HEK293 (cell line): ENCODE data around the gene AUP1.

ENCODE experiments used
- CTCF ChIA-PET: fragments of 350-600 bp; formaldehyde crosslinking; extraction: SDS; loops from one replicate; lab custom pipeline; 2021; ENCODE audit warnings: antibody characterized with exemption; lab: Yijun Ruan, JAX
- POLR2A ChIA-PET: fragments of 300-600 bp; formaldehyde crosslinking; extraction: SDS; loops from one replicate; lab custom pipeline; 2020; ENCODE audit warnings: antibody characterized with exemption, inconsistent platforms; lab: Yijun Ruan, JAX
- H3K27ac ChIP-seq: fragments of 200-500 bp; sonication (Bioruptor generic); 2 replicates; pipeline ENCODE4 v1.5.1; 2014; ENCODE audit warnings: low read depth, low read length, control low read depth, inconsistent platforms; ENCODE audit errors: extremely low read depth
- H3K36me3 ChIP-seq, 2 experiments: fragments of 200-500 bp in 1 of 2; sonication (Bioruptor generic) in 1 of 2; 1 replicate in 1 of 2; 2 replicates in 1 of 2; pipeline ENCODE4 v1.5.1; 2014 to 2017; ENCODE audit warnings: inconsistent platforms in 2 of 2, low read length in 2 of 2; ENCODE audit not compliant: control insufficient read depth in 2 of 2, insufficient read depth in 1 of 2
- H3K4me1 ChIP-seq: fragments of 200-500 bp; sonication (Bioruptor generic); 2 replicates; pipeline ENCODE4 v1.5.1; 2014; ENCODE audit warnings: mild to moderate bottlenecking, low read length, inconsistent platforms; ENCODE audit not compliant: control insufficient read depth, insufficient read depth
- H3K4me3 ChIP-seq: 2 replicates; pipeline ENCODE4 v1.5.1; 2011; ENCODE audit warnings: low read depth, mild to moderate bottlenecking, control low read depth, low read length, moderate library complexity
- H3K9me3 ChIP-seq: fragments of 200-500 bp; sonication (Bioruptor generic); 2 replicates; pipeline ENCODE4 v1.5.1; 2014; ENCODE audit warnings: low read depth, low read length, inconsistent platforms; ENCODE audit not compliant: control insufficient read depth, insufficient read depth
- GLIS2 ChIP-seq: fragments of 450-650 bp; formaldehyde crosslinking; IDR thresholded peaks from 2 replicates; pipeline ENCODE4 v1.5.1; 2016; ENCODE audit warnings: missing biosample characterization, missing genetic modification characterization
- KLF1 ChIP-seq: fragments of 450-650 bp; formaldehyde crosslinking; IDR thresholded peaks from 2 replicates; pipeline ENCODE4 v1.5.1; 2016; ENCODE audit warnings: missing biosample characterization, missing genetic modification characterization
- KLF10 ChIP-seq: fragments of 450-650 bp; IDR thresholded peaks from 2 replicates; pipeline ENCODE4 v1.5.1; 2018; ENCODE audit warnings: missing biosample characterization, mild to moderate bottlenecking, missing genetic modification characterization
- MZF1 ChIP-seq: fragments of 450-650 bp; formaldehyde crosslinking; IDR thresholded peaks from 2 replicates; pipeline ENCODE4 v1.5.1; 2017; ENCODE audit warnings: missing biosample characterization, missing genetic modification characterization, borderline replicate concordance
- PRDM2 ChIP-seq: fragments of 450-650 bp; formaldehyde crosslinking; IDR thresholded peaks from 2 replicates; pipeline ENCODE4 v1.5.1; 2016; ENCODE audit warnings: missing biosample characterization, missing genetic modification characterization, borderline replicate concordance
- RBAK ChIP-seq: fragments of 450-650 bp; formaldehyde crosslinking; IDR thresholded peaks from 2 replicates; pipeline ENCODE4 v1.5.1; 2016; ENCODE audit warnings: missing biosample characterization, missing genetic modification characterization
- SP2 ChIP-seq: fragments of 450-650 bp; formaldehyde crosslinking; IDR thresholded peaks from 2 replicates; pipeline ENCODE4 v1.5.1; 2016; ENCODE audit warnings: missing biosample characterization, missing genetic modification characterization
- ZBTB8A ChIP-seq: fragments of 450-650 bp; formaldehyde crosslinking; IDR thresholded peaks from 2 replicates; pipeline ENCODE4 v1.5.1; 2016; ENCODE audit warnings: missing biosample characterization, missing genetic modification characterization
- ZFP3 ChIP-seq: fragments of 450-650 bp; formaldehyde crosslinking; IDR thresholded peaks from 2 replicates; pipeline ENCODE4 v1.5.1; 2016; ENCODE audit warnings: low read depth, missing biosample characterization, missing genetic modification characterization
- ZFP41 ChIP-seq: fragments of 450-650 bp; formaldehyde crosslinking; IDR thresholded peaks from 2 replicates; pipeline ENCODE4 v1.5.1; 2016; ENCODE audit warnings: missing biosample characterization, missing genetic modification characterization, borderline replicate concordance
- ZNF391 ChIP-seq: fragments of 450-650 bp; formaldehyde crosslinking; IDR thresholded peaks from 2 replicates; pipeline ENCODE4 v1.5.1; 2016; ENCODE audit warnings: low read depth, missing biosample characterization, missing genetic modification characterization, borderline replicate concordance
- ZNF48 ChIP-seq: fragments of 450-650 bp; formaldehyde crosslinking; IDR thresholded peaks from 2 replicates; pipeline ENCODE4 v1.5.1; 2016; ENCODE audit warnings: missing biosample characterization, missing genetic modification characterization
- ZNF521 ChIP-seq: fragments of 450-650 bp; formaldehyde crosslinking; IDR thresholded peaks from 2 replicates; pipeline ENCODE4 v1.5.1; 2017; ENCODE audit warnings: missing biosample characterization, mild to moderate bottlenecking, missing genetic modification characterization
- ZNF530 ChIP-seq: fragments of 450-650 bp; formaldehyde crosslinking; IDR thresholded peaks from 2 replicates; pipeline ENCODE4 v1.5.1; 2016; ENCODE audit warnings: low read depth, missing biosample characterization, missing genetic modification characterization
- ZNF544 ChIP-seq: fragments of 450-650 bp; formaldehyde crosslinking; IDR thresholded peaks from 2 replicates; pipeline ENCODE4 v1.5.0; 2017; ENCODE audit warnings: missing biosample characterization, missing genetic modification characterization
- ZNF560 ChIP-seq: fragments of 450-650 bp; formaldehyde crosslinking; IDR thresholded peaks from 2 replicates; pipeline ENCODE4 v1.5.1; 2017; ENCODE audit warnings: missing biosample characterization, missing genetic modification characterization, borderline replicate concordance
- ZNF660 ChIP-seq: fragments of 450-650 bp; IDR thresholded peaks from 2 replicates; pipeline ENCODE4 v1.5.1; 2018; ENCODE audit warnings: missing biosample characterization, mild to moderate bottlenecking, missing genetic modification characterization
- ZNF785 ChIP-seq: fragments of 450-650 bp; formaldehyde crosslinking; IDR thresholded peaks from 2 replicates; pipeline ENCODE4 v1.5.1; 2016; ENCODE audit warnings: missing biosample characterization, missing genetic modification characterization
- ZNF837 ChIP-seq: fragments of 450-650 bp; formaldehyde crosslinking; IDR thresholded peaks from 2 replicates; pipeline ENCODE4 v1.5.1; 2016; ENCODE audit warnings: missing biosample characterization, missing genetic modification characterization
- ZSCAN23 ChIP-seq: fragments of 450-650 bp; formaldehyde crosslinking; IDR thresholded peaks from 2 replicates; pipeline ENCODE4 v1.5.1; 2016; ENCODE audit warnings: missing biosample characterization, missing genetic modification characterization
- TF ChIP-seq, protein P1 (sequence below): fragments of 450-650 bp; formaldehyde crosslinking; IDR thresholded peaks from 2 replicates; pipeline ENCODE4 v1.5.1; 2016; ENCODE audit warnings: missing biosample characterization, missing genetic modification characterization
- TF ChIP-seq, protein P2 (sequence below): fragments of 450-650 bp; formaldehyde crosslinking; optimal IDR thresholded peaks from 2 replicates; pipeline ENCODE3; 2016; ENCODE audit warnings: missing biosample characterization, mild to moderate bottlenecking, missing genetic modification characterization
- TF ChIP-seq, protein P3 (sequence below): fragments of 450-650 bp; formaldehyde crosslinking; IDR thresholded peaks from 2 replicates; pipeline ENCODE4 v1.5.1; 2016; ENCODE audit warnings: missing biosample characterization, missing genetic modification characterization

AUP1 gene

GRCh38 chr2:74513605-74514367 lies 15.7 kb downstream of the AUP1 start:
- H3K4me1 ChIP-seq = no peaks in the 10 kb centered on the region
- H3K27ac ChIP-seq = no peak overlapping the region
- no peaks in the 10 kb centered on the region for H3K36me3 ChIP-seq
- TF ChIP-seq KLF1 = no peak
- TF ChIP-seq ZNF521 (tag by site-specific recombination) = no peak
- no peak for TF ChIP-seq MZF1 (tag by site-specific recombination)
- TF ChIP-seq GLIS2 (tag by site-specific recombination) = no peak
- TF ChIP-seq, protein P1, sequence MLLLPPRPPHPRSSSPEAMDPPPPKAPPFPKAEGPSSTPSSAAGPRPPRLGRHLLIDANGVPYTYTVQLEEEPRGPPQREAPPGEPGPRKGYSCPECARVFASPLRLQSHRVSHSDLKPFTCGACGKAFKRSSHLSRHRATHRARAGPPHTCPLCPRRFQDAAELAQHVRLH = no peak
- TF ChIP-seq ZBTB8A (tag by site-specific recombination) = no peak
- TF ChIP-seq ZNF837 (tag by site-specific recombination) = no peak
- TF ChIP-seq ZSCAN23 (tag by site-specific recombination) = no peak
- TF ChIP-seq, all 188 proteins: peak for 0
- POLR2A ChIA-PET = no interaction called here
- Histone ChIP-seq H3K9me3 (no peaks in the 10 kb centered on the region), H3K4me3 (peak overlapping the region; percentile 26)
- CTCF ChIA-PET = no interaction called here

DNA sequence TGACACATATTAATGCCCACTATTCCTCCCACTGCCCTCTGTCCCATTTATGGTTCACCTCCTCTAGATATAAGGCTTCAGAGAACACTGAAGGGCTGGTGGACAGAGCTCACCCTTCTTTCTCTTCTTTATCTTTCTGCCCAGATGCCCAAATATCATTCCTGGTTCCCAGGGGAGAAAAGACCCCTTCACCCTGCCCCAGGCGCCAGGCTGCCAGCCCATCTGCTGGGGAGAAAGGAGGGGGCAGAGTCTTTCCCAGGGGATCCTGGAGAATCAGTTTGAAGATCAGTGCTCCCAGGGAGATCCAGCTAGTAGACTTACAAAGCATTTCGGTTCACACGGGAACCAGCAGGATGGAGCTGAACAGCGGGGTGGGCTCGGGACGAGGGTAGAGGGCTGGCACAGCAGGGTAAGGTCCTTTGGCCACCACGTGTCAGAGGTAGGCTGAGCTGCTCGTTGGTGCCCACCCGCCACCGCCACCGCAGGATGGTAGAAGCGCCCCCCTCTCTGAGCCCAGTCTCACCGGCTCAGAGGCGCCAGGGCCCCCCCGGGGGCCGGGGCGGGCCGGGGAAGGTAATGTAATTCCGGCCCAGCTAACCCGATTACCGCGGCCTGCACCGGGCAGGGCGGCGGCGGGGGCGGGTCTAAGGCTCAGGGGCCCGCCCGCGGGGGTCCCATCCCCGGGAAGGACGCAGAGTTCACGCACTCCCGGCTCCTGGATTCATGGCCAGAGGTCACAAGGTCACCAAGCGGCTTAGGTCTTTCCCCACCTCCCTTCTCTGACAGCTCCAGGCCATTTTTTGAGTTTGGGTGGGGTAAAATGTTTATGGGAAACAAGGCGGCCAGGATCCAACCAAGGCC lies 16.5 kb downstream of the AUP1 start:
- Histone ChIP-seq H3K4me1 (peaks cover 4% of the 10 kb centered on the region; the same call in 1 of the 2 replicates), H3K9me3 (no peaks in the 10 kb centered on the region), H3K36me3 (no peaks in the 10 kb centered on the region), H3K27ac (no peak overlapping the region), H3K4me3 (no peak overlapping the region)
- POLR2A ChIA-PET = no interaction called here
- CTCF ChIA-PET = no interaction called here
- no peak for TF ChIP-seq ZFP3 (tag by site-specific recombination)
- TF ChIP-seq ZNF660 (tag by site-specific recombination) = no peak
- no peak for TF ChIP-seq ZNF560 (tag by site-specific recombination)
- TF ChIP-seq, protein P2, sequence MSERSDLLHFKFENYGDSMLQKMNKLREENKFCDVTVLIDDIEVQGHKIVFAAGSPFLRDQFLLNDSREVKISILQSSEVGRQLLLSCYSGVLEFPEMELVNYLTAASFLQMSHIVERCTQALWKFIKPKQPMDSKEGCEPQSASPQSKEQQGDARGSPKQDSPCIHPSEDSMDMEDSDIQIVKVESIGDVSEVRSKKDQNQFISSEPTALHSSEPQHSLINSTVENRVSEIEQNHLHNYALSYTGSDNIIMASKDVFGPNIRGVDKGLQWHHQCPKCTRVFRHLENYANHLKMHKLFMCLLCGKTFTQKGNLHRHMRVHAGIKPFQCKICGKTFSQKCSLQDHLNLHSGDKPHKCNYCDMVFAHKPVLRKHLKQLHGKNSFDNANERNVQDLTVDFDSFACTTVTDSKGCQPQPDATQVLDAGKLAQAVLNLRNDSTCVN (tag by site-specific recombination) = no peak
- TF ChIP-seq ZNF530 (tag by site-specific recombination) = no peak
- TF ChIP-seq RBAK (tag by site-specific recombination) = no peak
- TF ChIP-seq ZNF785 = no peak
- no peak for TF ChIP-seq ZNF48
- TF ChIP-seq ZNF391 (tag by site-specific recombination) = no peak
- no peak for TF ChIP-seq ZFP41 (tag by site-specific recombination)
- no peak for TF ChIP-seq ZNF544
- TF ChIP-seq, protein P3, sequence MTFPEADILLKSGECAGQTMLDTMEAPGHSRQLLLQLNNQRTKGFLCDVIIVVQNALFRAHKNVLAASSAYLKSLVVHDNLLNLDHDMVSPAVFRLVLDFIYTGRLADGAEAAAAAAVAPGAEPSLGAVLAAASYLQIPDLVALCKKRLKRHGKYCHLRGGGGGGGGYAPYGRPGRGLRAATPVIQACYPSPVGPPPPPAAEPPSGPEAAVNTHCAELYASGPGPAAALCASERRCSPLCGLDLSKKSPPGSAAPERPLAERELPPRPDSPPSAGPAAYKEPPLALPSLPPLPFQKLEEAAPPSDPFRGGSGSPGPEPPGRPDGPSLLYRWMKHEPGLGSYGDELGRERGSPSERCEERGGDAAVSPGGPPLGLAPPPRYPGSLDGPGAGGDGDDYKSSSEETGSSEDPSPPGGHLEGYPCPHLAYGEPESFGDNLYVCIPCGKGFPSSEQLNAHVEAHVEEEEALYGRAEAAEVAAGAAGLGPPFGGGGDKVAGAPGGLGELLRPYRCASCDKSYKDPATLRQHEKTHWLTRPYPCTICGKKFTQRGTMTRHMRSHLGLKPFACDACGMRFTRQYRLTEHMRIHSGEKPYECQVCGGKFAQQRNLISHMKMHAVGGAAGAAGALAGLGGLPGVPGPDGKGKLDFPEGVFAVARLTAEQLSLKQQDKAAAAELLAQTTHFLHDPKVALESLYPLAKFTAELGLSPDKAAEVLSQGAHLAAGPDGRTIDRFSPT (tag by site-specific recombination) = no peak
- TF ChIP-seq SP2 (tag by site-specific recombination) = no peak
- no peak for TF ChIP-seq PRDM2 (tag by site-specific recombination)
- no peak for TF ChIP-seq KLF10
